Activated T-cell treated with anti-CD3 and anti-CD28 coated beads for 48 hours (primary cell): ENCODE measurements around the gene SPPL2B.
"Not testable (repeated sequence)": the region's sequence is repeated elsewhere in the genome, so short reads cannot be mapped to it uniquely, and the experiment has no call there.

Experiments
- DNase-seq: peaks from one replicate; pipeline ENCODE4 v3.0.0-alpha.2; 2020; ENCODE audit warnings: low read depth

SPPL2B gene

DNA sequence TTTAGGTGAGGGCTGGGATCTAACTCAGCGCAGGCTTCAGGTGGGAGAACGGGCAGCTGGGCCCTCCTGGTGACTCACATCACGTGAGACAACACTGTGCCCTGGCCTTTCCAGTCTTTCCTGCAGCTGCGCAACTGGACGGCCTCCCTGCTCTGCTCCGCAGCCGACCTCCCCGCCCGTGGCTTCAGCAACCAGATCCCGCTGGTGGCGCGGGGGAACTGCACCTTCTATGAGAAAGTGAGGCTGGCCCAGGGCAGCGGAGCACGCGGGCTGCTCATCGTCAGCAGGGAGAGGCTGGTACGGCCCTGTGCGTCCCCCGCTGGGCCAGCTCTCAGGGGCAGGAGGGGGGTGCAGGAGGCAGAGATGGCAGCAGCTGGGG lies 8.8 kb downstream of the SPPL2B start:
- no peak for DNase-seq

DNA sequence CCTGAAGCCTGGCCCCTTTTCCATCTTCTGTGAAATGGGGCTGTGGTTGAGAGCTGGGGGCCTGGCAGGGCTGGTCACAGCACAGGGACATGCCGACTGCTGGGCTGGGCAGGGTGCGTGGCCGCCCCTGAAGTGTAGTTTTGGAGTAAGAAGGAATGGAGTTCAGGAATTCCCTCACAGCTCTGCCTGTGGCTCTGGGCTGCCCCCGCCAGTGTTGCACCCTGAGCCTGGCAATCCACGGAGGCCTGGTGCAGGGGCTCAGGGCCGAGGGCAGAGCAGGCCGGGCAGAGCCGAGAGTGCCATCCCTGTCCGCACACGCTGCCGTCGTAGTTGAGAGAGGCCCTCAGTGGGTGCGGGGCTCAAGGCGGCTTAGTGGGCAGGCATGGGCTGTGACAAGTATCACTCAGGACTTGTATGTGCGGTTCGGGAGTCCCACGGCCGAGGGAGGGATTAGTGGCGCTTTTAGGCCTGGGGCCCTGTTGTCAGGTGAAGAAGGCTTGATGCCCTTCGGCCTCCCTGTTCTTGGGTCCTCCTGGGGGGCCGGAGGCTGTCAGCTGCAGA lies 9.7 kb downstream of the SPPL2B start:
- DNase-seq: no peak

DNA sequence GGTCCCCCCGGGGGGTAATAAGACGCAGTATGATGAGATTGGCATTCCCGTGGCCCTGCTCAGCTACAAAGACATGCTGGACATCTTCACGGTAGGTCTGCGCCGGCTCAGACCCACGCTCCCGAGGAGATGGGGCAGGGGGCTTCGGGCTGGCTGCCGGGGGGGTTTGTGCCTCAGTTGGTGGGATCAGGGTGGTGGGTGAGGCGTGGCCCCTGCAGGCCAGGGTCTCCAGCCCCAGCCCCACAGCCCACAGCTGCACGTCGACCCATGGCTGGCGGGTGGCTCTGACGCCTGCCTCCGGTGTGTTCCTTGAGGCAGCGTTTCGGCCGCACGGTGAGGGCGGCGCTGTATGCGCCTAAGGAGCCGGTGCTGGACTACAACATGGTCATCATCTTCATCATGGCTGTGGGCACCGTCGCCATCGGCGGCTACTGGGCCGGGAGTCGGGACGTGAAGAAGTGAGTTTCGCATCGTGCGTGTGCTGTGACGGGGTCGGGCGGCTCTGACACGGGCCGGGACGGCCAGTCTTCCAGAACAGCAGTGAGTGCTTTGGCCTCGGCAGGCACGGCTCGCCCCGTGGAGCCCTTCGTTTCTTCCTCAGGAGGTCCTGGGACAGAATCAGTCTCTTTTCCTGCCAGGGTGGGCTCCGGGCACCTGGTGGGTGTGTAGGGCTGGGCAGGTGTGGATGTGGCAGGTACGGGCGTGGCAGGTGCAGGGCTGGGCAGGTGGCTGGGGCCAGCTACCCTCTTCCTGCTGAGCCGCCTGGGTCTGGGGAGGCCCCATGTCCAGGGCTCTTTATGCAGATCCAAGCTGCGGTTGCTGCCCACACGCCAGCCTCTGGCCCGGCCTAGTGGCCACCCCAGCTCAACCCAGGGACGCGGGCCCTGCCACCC lies 10.5 kb downstream of the SPPL2B start:
- no peak for DNase-seq

DNA sequence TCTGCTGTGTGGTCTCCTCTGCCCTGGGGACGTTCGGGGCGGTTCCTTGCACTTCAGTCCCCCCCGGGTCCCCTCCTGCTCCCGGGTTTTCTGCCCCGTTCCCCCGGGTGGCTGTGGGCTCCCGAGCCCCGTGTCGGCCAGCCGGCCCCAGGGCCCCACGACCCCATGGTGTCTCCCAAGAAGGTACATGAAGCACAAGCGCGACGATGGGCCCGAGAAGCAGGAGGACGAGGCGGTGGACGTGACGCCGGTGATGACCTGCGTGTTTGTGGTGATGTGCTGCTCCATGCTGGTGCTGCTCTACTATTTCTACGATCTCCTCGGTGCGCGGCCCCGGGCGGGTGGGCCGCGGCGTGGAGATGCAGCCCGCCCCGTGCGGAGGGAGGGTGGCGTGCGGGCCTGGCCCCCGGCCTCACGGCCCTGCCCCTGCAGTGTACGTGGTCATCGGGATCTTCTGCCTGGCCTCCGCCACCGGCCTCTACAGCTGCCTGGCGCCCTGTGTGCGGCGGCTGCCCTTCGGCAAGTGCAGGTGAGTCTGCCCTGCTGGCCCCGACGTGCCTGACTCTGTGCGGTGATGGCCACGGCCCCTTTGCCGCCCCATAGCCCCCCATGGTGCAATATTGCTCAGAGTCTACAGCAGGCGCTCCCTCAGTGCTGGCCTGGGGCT lies 11.3 kb downstream of the SPPL2B start:
- no peak for DNase-seq

DNA sequence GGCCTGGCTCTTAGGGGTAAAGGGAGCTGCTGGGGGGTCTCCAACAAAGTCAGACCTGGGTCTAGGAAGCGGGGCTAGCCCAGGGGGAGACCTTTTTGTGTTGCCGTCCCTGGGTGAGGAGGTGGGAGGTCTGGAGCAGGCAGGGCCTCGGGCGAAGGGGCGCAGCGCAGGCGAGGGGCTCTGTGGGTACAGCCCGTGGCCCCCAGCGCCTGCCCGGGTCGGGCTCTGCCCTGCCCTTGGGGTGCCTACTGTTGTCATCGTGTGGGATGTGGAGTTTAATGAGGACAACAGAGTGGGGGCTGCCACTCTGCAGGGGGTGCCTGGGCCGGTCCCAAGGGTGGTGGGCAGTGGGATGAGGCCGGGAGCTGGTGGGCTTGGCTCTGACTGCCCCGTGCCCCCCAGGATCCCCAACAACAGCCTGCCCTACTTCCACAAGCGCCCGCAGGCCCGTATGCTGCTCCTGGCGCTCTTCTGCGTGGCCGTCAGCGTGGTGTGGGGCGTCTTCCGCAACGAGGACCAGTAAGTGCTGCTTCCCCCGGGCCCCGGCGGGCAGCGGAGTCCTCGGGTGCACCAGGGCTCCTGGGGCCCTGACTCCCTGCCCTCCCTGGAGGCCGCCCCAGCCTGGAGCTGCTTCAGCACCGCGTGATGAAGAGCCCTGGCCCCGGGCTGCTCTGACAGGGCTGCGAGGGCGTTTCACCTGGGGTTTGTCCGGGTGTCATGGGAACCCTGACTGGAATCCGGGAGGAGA lies 12.2 kb downstream of the SPPL2B start:
- DNase-seq: no peak

DNA sequence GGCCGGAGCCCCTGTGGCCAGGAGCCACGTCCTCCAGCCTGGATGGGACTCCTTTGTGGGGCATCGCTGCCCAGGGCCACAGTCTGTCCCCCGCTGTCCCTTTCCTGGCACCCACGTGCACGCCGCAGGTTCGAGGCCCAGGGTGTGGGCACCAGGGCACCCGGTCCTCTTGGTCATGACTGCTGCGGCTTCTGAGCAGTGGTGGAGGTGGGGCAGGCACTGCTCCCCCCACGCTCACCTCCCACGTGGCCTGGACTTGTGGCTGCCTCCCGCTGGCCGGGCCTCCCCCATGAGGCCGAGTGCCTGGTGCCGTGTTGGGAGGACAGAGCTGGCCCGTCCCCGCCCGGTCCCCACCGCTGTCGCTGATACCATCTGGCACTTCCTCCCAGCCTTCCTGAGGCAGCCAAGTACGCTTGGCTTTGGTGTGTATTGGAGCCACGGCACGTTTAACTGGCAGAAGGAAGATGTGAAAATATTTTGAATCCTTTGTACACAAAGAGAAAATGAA lies 12.8 kb downstream of the SPPL2B start:
- no peak for DNase-seq

DNA sequence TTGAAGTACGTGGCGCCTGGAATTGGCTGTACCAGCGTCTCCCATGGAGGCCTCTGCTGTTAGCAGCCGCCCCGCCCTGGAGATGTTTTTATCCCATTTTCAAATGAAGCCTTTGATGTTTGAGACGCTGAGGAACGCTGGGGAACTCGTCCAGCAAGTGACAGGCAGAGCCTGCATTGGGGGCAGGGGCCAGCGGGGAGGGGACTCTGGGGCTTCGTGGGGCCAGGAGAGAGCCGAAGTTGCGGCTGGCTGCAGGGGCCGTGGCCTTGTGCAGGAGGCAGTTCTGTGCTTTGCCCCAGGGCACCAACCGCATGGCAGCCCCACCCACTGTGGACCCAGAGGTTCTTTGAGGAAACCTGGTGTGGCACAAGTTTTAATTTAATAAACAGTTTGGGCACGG lies 13.5 kb downstream of the SPPL2B start:
- no peak for DNase-seq

DNA sequence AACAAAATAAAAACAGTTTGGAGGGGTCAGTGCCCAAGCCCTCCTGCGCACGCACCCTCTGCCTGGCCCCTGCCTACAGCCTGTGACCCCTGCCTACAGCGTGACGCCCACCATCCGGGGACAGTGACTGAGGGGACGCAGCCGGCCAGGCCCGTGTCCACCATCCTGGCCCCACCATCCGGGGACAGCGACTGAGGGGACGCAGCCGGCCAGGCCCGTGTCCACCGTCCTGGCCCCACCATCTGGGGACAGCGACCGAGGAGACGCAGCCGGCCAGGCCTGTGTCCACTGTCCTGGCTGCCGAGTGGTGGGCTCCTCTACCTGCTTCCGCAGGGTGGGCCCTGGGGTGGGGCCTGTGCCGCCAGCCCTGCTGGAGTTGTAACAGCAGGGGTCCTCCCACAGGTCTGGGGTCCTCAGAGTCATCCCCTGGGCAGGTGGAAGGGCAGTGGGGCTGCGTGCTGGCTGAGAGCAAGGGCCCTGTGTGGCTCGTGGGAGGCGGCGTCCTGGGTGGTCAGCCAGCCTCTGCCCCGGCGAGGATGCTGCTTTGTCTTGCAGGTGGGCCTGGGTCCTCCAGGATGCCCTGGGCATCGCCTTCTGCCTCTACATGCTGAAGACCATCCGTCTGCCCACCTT lies 14.3 kb downstream of the SPPL2B start:
- DNase-seq: no peak

DNA sequence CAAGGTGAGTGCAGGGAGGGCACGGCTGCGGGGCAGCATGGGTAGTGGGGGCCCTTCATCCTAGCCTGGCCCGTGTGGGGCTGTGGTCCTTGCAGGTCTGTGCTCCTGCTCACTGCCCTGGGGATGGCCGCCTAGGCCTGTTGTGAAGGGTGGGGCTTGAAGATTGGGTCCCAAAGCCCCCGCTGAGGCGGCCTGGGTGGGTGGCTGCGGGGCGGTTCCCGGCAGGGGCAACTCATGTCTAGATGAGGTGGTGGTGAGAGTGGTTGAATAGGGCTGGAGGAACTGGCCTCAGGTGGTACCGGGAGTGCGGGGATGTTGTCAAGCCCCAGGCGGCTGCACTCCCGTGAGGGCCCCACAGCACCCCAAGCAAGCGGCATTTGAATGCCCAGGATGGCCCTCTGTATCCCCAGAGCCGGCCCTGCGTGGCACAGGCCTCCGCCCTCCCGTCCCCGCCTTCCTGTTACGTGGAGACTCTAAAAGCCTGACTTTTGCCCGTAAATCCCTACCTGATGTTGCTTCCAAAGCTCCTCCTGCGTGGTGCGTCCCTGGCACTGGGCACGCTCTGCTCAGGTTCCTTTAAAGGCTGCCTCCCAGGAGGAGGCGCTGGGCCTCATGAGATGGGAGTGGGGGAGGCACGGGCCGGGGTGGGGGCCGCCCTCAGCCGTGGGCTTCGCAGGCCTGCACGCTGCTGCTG lies 15.0 kb downstream of the SPPL2B start:
- no peak for DNase-seq

DNA sequence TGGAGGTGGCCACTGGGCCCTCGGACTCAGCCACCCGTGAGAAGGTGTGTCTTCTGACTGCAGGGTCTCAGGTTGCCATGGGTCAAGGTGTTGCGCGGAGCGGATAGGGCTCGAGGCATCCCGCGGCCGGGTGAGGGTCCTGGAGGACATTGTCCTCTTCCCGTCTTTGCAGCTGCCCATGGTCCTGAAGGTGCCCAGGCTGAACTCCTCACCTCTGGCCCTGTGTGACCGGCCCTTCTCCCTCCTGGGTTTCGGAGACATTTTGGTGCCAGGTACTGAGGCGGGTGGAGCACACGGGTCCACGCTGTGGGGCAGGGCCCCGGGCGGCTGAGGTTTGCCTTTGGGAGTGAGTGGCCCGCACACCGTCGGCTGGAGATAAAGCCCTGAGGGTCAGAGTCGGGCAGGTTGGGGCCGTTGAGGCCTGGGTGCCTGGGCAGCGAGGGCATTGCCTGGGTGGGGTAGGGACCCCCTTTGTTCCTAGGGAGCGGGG lies 15.9 kb downstream of the SPPL2B start:
- no peak for DNase-seq

DNA sequence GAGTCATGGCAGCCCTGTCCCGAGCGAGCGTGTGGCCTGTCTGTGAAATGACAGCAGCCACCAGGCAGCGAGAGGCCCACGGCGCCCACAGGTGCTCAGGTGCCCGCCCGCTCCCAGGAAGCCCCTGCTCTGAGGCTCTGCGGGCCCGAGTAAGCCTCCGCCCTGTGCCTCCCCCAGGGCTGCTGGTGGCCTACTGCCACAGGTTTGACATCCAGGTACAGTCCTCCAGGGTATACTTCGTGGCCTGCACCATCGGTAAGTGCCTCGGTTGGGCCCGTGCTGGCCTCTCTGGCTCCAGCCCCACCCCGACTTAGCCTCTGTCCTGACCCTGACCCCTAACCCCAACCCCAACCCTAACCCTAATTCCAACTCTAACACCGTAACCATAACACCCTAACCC lies 16.6 kb downstream of the SPPL2B start:
- no peak for DNase-seq

DNA sequence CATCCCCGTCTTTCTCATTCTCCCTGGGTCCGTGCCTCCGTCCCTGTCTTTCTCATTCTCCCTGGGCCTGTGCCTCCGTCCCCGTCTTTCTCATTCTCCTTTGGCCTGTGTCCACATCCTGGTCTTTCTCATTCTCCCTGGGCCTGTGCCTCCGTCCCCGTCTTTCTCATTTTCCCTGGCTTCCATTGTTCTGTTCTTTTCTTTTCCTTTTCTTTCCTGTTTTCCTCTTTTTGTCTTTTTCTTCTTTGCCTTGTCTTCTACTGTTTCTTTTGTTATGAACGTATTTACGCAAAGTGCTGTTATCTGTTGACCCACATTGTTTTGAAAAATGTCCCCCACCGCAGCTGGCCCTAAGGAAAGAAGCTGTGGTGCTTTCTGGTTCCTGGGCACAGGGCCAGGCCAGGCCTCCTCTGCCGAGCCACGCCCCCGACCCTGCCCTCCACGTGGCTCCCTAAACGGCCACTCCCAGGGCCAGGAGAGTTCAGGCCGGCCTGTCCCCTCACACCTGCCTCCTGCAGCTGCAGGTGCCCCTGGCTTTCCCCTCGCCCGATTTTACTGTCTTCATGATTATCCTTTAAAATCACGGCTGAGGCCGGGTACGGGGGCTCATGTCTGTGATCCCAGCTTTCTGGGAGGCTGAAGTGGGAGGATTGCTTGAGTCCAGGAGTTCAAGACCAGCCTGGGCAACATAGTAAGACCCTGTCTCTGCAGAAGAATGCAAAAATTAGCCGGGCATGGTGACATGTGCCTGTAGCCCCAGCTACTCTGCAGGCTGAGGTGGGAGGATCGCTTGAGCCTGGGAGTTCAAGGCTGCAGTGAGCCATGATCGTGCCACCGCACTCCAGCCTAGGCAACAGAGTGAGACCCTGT lies 17.5 kb downstream of the SPPL2B start:
- no peak for DNase-seq

DNA sequence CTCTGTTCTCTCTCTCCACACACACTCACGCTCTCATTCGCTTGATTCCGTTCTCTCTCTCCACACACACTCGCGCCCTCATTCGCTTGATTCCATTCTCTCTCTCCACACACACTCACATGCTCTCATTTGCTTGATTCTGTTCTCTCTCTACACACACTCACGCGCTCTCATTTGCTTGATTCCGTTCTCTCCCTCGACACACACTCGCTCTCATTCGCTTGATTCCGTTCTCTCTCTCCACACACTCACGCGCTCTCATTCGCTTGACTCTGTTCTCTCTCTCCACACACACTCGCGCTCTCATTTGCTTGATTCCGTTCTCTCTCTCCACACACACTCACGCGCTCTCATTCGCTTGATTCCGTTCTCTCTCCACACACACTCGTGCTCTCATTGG lies 21.3 kb downstream of the SPPL2B start:
- DNase-seq: not testable (repeated sequence)

DNA sequence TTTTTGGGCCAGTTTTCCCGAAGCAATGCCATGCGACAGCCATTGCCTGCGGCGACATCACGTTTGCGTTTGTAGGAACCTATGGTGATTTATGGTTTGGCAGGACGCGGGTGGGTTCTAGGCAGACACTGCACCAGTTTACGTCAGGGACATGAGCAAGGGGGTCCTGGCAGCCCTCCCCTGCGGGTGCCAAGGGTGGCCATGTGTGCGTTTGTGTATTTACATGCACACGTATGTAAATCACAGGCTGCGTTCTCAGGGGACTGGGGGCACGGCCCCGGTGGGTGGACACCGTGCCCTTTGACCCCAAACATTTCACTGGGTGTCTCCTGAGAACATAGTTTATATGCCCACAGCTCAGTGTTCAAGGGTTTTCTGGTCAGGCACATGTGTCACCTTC lies 22.2 kb downstream of the SPPL2B start:
- no peak for DNase-seq

DNA sequence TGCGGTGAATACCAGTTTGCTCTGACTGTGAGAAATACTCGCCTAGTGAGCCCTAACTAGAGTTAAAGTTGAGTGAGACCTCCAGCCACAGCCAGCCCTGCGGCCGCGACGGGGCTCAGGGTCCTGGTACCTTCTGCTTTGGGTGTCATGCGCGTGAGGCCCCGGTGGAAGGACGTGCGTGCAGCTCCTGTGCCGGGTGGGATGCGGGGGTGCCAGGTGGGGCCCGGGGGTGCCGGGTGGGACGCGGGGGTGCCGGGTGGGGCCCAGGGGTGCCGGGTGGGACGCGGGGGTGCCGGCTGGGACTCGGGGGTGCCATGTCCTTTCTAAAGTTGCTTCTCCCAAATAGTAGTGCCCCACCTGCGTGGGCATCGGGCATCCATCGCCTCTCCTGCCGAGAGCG lies 23.1 kb downstream of the SPPL2B start:
- DNase-seq: no peak

DNA sequence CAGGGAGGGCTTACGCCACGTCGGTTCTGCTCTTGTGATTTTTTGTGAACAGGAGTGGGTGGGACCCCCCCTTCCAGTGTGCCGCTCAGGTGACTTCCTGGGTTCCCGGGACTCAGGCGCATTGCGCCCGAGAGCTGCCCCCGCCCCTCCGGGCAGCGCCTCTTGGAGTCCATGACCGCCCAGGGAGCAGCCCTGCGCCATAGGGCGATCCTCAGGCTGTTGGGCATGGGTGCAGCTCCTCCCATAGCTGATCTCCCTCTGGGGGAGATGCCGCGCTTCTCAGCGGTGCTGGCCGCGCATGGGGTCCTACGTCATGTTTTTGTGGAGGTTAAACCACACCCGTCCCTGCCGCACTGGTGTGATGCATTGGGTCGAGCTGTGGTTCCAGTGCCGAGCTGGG lies 23.6 kb downstream of the SPPL2B start:
- no peak for DNase-seq

DNA sequence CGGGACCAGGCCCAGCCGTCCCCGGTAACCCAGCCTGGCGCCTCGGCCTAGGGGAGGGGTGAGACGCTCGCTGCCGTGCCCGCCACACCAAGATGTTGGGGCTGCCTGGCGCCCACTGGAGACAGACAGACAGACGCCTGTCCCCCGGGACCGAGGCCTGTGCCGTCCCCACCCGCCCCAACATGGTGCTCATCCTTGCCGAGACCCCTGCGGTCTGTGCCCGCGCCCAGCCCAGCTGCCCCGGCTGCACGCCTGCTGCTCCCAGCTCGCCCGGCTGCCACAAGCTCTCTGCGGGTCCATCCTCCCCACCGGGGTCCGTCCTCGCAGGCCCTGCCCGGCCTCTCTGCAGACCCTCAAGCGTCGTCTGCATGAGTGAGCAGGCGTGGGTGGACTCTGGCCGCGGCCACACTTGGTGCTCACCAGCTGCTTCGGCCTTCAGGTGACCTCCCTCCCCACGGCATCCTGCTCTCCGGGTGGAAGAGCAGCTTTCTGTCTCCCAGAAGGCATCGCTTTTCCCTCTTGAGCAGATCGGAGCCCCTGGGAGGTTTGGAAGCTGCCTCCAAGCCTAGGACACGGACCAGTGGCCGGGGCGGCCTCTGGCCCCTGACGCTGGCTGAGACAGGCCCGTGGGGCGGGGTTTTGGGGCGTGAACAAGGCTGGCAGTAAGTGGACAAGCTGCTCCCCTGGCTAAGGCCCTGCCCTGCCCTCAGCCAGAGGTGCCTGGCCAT lies 24.8 kb downstream of the SPPL2B start:
- no peak for DNase-seq

DNA sequence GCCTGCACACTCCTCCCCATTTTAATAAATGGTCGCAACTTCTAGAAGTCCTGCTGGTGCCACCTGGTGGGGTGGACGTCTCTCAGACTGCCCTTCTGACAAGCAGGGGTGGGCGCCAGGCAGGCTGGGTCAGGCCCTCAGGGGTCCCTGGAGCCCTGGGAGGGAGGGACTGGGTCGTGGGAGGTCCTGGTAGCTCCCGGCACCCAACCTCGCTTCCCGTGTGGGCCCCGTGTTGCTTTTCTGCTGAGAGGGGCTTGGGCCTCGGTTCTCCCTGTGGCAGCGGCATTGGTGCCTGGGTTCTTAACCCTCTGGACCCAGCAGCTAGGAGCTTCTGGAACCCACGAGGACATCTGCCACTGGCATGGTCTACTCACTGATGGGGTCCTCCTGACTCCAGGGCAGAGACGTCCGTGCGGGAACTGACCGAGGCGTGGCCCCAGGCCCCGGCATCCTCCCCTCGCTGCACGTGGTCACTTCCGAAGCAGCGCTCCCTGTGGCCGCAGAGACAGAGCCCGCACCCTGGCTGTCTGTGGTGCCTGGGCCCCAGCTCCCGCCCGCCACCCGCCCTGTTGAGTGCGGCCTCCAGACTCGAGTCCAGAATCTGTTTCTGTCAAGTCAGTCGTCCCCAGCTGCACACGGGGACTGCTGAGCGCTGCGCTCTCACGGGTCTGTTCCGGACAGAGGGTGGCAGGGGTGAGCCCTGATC lies 25.6 kb downstream of the SPPL2B start:
- DNase-seq: no peak

DNA sequence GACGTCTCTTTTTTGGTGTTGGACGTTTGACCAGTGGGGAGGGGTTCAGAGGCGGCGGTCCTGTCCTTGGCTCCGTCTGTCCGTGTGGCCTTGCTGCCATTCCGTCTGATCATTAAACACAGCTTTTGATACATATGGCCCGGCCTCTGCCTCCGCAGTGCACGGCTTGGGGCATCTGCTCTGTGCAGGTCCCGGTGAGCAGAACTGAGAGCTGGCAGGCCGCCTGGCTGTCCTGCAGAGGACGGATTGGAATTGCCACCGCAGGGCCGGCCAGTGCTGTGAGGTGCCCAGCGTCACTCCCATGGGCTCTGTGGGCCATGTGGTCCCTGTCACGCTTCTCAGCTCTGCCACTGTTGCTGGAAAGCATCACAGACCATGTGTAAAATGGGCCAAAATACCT lies 26.2 kb downstream of the SPPL2B start:
- no peak for DNase-seq
